NCI-H2196 (cell line): ENCODE measurements around the gene SF3A2.
A peak's percentile ranks its signal among the peaks of the same experiment; 100 is the strongest.

Experiments used
- DNase-seq: peaks from one replicate; lab custom pipeline; 2025; ENCODE audit not compliant: unreplicated experiment; lab: John Stamatoyannopoulos, UW

Gene SF3A2

DNA sequence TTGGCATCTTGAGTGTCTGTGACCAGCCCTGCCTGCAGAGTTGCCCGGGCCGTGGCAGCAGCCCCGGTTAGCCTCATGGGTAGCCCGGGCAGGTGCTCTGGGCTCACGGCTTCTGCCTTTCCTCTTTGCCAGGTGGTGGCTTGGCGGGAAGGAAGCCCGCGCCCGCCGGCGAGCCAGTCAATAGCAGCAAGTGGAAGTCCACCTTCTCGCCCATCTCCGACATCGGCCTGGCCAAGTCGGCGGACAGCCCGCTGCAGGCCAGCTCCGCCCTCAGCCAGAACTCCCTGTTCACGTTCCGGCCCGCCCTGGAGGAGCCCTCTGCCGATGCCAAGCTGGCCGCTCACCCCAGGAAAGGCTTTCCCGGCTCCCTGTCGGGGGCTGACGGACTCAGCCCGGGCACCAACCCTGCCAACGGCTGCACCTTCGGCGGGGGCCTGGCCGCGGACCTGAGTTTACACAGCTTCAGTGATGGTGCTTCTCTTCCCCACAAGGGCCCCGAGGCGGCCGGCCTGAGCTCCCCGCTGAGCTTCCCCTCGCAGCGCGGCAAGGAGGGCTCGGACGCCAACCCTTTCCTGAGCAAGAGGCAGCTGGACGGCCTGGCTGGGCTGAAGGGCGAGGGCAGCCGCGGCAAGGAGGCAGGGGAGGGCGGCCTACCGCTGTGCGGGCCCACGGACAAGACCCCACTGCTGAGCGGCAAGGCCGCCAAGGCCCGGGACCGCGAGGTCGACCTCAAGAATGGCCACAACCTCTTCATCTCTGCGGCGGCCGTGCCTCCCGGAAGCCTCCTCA, 10.4 kb upstream of the SF3A2 start:
- DNase-seq: no peak

DNA sequence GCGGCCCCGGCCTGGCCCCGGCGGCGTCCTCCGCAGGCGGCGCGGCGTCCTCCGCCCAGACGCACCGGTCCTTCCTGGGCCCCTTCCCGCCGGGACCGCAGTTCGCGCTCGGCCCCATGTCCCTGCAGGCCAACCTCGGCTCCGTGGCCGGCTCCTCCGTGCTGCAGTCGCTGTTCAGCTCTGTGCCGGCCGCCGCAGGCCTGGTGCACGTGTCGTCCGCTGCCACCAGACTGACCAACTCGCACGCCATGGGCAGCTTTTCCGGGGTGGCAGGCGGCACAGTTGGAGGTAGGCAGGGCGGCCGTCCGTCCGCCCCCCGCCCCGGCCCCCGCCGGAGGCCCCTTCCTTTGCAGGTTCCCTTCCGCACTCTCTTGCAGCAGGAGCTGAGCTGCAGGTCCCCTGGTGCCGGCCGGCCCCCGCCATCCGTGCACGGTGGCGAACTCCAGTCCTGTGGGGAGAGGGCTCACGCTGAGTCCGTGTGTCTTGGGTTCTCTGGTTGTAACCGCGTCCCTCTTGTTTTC, 9.7 kb upstream of the SF3A2 start:
- DNase-seq: no peak

DNA sequence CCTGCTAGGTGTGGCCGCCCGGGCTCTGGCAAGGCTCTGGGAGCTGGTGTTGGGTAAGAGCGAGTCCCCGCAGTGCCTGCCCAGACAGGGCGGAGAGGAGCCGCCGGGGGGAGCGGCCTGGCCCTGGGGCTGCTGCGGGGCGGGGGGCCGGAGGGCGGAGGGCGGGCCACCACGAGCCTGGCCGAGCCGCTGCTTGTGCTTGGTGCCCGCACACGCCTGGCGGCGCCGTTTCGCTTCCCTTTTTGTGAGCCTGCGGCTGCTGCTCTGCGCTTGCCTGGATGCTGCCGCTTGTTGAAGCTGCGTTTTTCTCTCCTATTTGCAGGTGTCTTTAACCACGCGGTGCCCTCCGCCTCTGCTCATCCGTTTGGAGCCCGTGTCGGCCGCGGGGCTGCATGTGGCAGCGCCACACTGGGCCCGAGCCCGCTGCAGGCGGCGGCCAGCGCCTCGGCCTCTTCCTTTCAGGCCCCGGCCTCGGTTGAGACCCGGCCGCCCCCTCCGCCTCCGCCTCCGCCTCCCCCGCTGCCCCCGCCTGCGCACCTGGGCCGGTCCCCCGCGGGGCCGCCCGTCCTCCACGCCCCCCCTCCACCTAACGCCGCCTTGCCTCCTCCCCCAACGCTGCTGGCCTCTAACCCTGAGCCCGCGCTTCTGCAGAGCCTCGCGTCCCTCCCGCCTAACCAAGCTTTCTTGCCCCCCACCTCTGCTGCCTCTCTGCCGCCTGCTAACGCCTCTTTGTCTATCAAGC, 9.0 kb upstream of the SF3A2 start:
- DNase-seq: no peak

DNA sequence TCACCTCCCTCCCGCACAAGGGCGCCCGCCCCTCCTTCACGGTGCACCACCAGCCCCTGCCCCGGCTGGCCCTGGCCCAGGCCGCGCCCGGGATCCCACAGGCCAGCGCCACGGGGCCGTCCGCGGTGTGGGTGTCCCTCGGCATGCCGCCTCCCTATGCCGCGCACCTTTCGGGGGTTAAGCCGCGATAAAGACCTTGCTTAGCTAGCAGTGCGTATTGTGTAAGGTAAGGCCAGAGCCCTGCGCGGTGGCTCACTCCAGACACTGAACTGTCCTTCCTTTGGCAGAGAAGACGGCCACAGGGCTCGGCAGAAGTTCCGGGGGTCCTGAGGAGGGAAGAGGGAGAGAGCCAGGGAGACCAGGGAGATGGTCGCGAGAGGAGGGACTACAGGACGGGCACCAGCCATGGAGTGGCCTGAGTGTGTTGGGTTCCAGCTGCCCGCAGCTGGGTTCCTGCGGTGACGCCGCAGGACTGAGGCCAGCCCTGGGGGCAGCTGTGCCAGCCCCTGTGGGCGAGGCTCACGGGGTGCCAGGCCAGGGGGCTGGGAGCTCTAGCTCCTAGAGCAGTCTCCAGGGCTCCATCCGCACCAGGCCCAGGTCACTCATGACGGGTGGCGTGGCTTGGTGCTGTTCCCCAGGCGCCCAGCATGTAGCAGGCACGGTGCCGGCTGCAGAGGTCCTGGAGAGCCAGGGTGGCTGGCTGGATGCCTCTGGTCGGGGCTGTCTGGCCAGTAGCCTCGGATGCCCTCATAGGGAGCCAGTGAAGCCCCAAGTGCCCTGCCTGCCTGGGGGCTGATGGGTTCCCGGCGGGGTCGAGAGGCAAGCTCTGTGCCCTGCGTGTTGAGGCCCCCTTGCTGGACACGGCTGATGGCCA, 8.2 kb upstream of the SF3A2 start:
- no peak for DNase-seq

DNA sequence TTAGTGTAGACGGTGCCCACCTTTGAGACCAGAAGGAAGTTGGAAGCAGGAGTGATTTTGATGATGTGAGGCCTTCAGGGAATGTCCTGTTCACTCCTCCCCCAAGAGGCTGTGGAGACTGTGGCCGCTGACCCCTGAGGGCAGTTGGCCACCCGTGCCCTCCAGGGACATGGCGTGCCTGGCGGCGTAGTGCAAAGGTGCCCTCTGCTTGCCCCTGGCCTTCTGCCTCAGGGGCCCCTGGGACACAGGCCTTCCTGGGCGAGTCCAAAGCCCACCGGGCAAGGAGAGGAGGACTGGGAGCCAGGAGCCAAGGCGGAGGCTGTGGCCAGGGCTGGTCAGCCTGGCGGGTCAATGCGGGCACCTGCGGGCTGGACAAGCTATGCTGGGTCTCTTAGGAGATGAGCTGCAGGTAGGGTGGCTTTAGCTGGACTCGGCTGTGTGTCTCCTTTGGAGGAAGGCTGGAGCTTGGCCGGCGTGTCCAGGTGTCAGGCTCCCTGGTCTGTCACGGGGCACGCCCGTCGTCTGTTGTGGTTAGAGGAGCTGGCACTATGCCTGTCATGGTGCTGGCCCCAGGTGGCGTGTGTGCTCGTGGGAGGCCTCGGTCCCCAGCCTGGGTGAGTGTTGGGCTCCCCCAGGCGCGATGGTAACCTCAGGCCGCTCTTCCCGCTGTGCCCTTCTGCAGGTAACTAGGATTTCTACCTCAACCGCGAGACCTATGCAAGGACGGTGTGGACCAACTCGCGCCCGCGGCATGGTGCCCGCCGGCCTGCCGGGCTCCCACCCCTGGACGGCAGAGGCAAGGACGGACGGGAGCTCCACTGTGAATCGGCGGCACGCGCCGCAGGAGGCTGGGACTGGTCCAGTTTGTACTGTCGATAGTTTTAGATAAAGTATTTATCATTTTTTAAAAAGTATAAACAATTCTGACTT, 7.3 kb upstream of the SF3A2 start:
- DNase-seq: no peak

DNA sequence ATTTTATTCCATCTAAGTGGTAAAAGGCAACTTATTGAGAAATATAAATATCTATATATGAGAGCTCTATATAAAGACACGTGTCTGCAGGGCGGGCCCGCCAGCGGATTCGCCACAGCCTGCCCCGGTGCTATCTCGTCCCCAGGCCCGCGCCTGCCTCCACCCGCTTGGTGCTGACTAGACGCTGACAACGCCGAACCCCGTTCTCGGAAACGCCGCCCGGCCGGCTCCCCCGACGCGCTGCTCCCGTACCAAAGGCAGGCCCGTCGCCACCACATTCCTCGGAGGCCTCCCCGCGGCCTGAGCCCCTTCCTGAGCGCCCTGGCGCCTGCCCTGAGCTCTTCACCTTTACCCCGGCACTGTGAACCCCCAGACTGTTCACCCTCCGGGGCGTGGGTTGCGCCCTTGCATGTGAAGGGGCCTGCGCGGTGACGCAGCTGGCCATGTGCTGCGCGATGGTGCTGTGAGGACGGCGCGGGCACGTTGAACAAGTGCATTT, 6.5 kb upstream of the SF3A2 start:
- no peak for DNase-seq

DNA sequence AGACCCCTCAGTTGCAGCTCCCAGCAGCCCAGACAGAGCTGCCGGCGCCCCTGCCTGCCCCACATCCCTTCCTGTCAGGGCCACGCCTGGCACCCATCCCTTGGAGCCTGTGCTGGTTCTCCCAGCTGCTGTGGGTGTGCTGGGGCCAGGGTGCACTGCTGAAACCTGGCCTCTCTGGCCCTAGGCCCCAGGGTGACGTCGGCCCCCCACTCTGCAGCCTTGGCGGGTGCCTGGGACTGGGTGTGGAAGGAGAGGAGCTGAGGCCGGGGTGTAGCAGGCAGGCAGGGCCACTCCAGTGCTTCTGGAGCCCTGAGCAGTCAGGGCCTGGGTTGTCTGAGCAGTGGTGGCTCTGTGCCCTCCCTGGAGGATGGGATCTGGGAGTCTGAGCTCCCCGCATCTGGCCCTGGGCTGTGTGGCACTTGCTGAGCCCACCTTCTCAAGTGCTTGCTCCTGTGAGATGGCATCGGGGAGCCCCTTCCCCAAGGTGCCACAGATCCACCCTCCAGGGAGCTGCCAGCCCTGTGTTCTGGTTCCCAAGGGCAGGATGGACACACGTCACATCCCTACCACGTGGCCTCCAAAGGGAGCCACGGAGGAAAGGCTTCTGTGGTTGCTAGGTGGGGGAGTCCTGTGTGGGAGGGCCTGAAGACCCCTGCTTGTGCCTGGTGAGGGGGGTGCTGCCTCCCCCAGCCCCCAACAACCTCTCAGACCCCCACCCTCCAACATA, 5.7 kb upstream of the SF3A2 start:
- DNase-seq: no peak

DNA sequence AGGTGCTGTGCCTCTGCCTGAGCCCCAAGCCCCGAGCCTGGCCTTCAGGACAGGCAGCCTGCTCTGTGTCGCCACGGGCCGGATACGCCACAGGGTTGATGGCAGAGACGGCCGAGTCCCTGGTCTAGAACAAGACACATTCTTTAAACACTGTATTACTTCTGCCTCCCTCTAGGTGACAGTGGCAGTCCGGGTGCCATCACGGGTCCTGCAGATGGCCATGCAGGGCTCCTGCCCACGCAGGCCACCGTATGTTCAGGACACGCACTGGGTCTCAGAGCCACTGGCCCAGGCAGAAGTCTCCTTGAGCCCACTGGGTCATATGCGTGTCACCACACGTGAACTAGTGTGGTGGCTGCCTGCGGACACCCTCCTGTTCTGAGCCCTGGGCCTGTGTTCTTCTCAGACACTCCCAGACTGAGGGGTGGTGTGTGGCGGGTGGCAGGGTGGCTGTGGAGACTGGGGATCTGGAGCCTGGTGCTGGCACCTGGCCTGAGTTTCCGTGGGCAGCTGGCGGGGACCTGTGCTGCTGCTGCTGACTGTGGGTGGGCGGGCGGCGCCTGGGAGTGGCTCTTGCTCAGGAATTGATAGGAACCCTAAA, 4.9 kb upstream of the SF3A2 start:
- DNase-seq: no peak

DNA sequence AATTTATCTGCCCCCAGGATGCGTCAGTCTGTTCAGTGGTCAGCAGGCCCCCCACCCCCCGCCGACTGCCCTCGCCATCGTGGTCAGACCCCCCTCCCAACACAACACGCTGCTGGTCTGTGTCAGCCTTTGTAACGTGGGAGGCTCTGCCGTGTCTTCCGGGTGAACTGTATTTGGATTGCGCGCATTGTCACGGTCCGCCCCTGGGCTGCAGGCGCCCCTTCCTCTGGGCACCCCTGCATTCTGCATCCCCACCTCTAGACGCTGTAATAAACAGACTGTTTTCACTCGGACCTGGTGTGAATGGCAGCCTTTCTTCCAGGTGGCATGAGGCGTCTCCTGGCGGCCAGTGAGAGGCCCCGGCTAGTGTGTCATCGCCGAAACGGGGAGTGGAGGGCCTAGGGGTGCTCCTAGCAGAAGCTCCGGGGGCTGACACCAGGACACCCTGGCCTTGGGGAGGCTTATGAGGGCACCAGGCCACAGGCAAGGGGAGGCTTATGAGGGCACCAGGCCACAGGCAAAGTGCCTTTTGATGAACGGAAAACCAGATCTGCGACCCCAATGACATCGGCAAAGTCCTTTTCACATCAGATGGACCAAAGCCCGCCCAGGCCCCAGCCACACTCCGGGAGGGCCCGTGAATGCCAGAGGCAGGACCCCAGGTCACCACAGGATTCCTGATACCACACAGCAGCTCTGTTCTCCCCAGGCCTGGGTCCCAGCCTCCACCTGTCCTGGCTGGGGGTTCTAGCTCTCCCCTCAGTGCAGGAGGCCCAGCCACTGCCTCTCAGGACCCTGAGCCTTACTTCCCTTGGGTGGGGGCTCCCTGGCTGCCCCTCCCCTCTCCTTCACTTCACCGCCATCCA, 4.1 kb upstream of the SF3A2 start:
- DNase-seq: no peak

DNA sequence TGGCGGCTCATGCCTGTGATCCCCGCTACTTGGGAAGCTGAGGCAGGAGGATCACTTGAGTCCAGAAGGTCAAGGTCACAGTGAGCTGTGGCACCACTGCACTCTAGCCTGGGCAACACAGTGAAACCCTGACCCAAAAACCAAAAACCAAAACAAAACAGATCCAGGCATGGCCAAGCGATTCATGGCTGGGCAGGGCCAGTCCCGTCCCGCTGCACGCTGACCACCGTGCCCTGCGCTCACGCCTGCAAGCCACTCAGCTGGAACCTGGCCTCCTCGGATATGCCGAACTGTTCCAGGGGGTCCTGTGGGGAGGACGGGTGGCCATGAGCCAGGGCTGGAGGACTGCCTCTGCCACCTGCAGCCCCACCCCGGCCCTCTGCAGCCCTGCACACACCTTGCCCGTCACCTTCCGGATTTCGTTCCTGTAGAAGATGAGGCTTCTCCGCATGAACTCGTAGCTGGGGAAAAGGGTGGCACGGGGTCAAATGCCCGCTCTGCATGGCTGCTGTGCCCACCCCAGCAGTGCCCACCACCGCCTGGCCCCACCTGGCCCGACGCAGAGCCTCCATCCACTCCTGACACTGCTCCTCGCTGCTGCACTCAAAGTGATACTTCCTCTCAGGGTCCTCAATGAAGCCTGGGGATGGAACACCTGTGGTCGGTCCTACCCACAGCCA, 2.9 kb upstream of the SF3A2 start:
- DNase-seq: no peak

DNA sequence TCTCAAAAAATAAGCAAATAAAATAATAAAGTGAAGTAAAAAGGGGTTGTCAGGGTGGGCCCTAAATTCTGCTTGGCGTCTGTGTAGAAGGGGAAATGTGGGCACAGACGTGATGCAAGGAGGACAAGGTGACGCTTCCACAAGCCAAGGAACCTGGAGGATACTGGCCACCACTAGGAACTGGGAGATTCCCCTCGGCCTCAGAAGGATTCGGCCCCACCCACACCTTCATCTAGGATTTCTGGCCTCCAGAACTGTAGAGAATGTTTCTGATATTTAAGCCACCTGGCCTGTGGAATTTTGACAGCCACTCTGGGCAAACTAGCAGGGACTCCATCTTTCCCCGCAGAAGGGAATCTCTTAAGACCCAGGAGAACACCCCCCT, 1.6 kb upstream of the SF3A2 start:
- DNase-seq: peak; percentile 58

DNA sequence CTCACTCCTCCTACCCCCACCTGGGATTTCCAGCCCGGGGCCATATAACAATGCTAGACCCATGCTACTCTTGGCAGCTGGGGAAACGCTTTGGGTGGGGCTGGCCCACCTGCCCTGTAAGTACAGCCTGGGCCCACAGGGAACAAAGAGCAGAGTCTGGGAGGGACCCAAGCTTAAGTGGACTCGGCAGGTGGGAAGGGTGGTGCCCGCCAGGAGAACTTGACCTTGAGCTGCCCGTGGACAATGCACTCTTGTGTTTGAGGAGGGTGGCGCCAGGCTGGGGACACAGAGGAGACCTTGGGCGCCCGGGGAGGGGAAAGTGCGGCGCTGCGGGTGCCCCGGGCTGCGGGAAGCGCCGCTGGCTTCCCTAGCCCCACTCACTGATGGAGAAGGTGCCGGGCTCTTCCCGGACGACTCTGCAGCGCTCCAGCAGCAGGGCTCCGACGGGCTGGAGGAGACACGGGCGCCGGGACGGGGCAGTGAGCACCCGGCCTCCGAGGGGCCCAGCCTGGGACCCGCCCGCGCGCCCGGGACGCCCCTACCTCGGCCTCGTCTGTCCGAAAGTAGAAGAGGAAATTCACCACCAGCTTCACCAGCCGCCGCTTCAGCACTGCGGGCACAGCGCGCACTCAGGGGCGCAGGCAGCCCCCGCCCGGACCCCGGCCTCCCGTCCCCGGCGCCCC, 1.1 kb upstream of the SF3A2 start:
- DNase-seq: peak; percentile 58

DNA sequence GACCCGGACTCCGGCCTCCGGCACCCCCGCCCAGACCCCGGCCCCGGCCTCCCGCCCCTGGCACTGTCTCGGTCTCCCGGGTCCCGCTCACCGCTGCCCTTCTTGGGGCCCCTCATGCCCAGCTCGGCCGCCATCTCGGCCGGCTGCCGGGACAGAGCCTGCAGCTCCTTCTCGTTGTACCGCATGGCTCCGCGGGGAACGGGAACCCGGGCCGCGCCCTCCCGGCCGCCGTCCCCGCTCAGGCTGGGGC, 635 bp upstream of the SF3A2 start:
- DNase-seq: no peak

DNA sequence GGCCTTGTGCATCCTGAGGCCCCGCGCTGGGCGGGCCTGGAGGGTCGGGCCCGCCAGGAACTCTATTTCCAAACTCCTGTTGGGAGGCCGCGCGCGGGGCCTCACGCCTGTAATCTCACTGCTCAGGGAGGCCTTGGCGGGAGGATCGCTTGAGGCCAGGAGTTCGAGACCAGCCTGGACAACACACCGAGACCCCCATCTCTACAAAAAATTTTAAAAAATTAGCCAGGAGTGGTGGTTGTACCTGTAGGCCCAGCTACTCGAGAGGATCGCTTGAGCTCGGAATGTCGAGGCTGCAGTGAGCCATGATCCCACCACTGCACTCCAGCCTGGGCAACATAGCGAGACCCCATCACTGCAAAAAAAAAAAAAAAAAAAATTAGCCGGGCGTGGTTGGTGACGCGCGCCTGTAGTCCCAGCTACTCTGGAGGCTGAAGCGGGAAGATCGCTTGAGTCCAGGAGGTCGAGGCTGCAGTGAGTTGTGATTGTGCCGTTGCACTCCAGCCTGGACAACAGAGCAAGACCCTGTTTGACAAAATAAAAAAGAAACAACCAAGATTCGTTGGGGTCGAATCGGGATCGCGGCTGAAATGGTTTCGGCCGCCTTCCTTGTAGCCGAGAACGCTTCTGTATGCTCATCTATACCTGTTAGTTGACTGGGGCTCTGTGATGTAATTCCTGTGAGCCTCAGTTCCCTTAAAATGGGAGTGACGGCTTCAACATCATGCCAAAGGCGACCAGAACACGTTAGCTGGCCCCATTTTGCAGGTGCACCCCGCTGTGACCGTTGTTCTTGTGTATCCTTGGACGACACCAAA, 636 bp downstream of the SF3A2 start:
- DNase-seq: no peak

DNA sequence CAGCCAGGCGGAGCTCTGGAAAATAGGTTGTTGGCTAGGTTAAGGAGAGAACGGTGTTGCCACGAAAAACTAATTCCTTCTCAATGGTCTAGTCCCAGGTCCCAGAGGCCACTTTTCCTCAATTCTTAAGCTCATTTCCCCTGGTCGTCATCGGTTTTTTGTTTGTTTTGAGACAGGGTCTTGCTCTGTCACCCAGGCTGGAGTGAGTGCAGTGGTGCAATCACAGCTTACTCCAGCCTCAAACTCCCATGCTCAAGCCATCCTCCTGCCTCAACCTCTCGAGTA, 1.2 kb downstream of the SF3A2 start:
- DNase-seq: no peak

DNA sequence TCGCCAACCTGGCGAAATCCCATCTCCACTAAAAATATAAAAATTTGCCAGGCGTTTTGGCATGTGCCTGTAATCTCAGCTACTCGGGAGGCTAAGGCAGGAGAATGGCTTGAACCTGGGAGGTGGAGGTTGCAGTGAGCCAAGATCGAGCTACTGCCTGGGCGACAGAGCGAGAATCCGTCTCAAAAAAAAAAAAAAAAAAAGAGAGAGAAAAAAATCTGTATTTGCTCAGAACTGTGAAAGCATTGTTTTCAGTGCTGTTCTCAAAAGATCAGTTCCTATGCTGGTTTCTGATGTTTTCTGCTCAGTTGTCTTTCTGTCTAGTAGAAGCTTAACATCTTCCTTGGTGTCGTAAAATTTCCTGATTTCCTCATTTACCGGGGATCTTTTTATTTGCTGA, 2.5 kb downstream of the SF3A2 start:
- DNase-seq: no peak
